Karpas-422 (cell line): ENCODE data around the gene RBBP4. TPM values are rescaled to one million over a fixed set of nuclear protein-coding genes. Genes with fewer than 3 reads are reported as not detected.
"Not testable (repeated sequence)": the region's sequence is repeated elsewhere in the genome, so short reads cannot be mapped to it uniquely, and the experiment has no call there.

Experiments used
- DNase-seq: peaks from one replicate; pipeline ENCODE4 v3.0.0-alpha.2; 2015
- H2AFZ ChIP-seq: fragments of 200-600 bp; sonication (generic); 2 replicates; pipeline ENCODE4 v1.6.1; 2014; ENCODE audit warnings: antibody characterized with exemption, low read length, mixed read lengths
- H3K27ac ChIP-seq: fragments of 200-600 bp; sonication (generic); 2 replicates; pipeline ENCODE4 v1.5.1; 2014; ENCODE audit warnings: mild to moderate bottlenecking, low read length, moderate library complexity
- H3K27me3 ChIP-seq: fragments of 200-600 bp; sonication (generic); 2 replicates; pipeline ENCODE4 v1.6.1; 2014; ENCODE audit warnings: low read length, mixed read lengths
- H3K36me3 ChIP-seq: fragments of 200-600 bp; sonication (generic); 2 replicates; pipeline ENCODE4 v1.6.1; 2014; ENCODE audit warnings: low read length, mixed read lengths; ENCODE audit not compliant: insufficient read depth
- H3K4me1 ChIP-seq: fragments of 200-600 bp; sonication (generic); 2 replicates; pipeline ENCODE4 v1.6.1; 2014; ENCODE audit warnings: mild to moderate bottlenecking, low read length, mixed read lengths
- H3K4me2 ChIP-seq: fragments of 200-600 bp; sonication (generic); 2 replicates; pipeline ENCODE4 v1.6.1; 2014; ENCODE audit warnings: low read length, low read depth, mild to moderate bottlenecking; ENCODE audit not compliant: poor library complexity, severe bottlenecking
- H3K4me3 ChIP-seq: fragments of 200-600 bp; sonication (generic); 2 replicates; pipeline ENCODE4 v1.5.1; 2014; ENCODE audit warnings: mild to moderate bottlenecking, antibody characterized with exemption, low read length, mixed read lengths
- H3K79me2 ChIP-seq: fragments of 200-600 bp; sonication (generic); 2 replicates; pipeline ENCODE4 v1.6.1; 2014; ENCODE audit warnings: mild to moderate bottlenecking, low read length, mixed read lengths
- H3K9ac ChIP-seq: fragments of 200-600 bp; sonication (generic); 2 replicates; pipeline ENCODE4 v1.6.0; 2014; ENCODE audit warnings: low read length
- H3K9me2 ChIP-seq: fragments of 200-600 bp; sonication (generic), shearing (Covaris generic); replicated peaks from 2 replicates; pipeline ENCODE4 v1.6.0; 2014; ENCODE audit warnings: mild to moderate bottlenecking, low read length, moderate library complexity; ENCODE audit not compliant: insufficient read depth
- H3K9me3 ChIP-seq: fragments of 300-700, 200-600 bp; sonication (generic); 2 replicates; pipeline ENCODE4 v1.6.1; 2014; ENCODE audit warnings: low read length, mixed read lengths
- H4K20me1 ChIP-seq: fragments of 200-600 bp; sonication (generic); 2 replicates; pipeline ENCODE4 v1.6.1; 2014; ENCODE audit warnings: mild to moderate bottlenecking, antibody characterized with exemption, low read length, low read depth; ENCODE audit not compliant: insufficient read depth
- total RNA-seq: library from RNA; depleted of rRNA; stranded (reverse); fragments of >200 nt; shearing (Covaris generic); gene quantifications from 2 replicates; pipeline ENCODE4 v1.2.3, GENCODE V29; 2014; ENCODE audit warnings: low replicate concordance

The RBBP4 gene
- total RNA-seq, 1 experiment from 2014 or later, result 258 TPM

DNA sequence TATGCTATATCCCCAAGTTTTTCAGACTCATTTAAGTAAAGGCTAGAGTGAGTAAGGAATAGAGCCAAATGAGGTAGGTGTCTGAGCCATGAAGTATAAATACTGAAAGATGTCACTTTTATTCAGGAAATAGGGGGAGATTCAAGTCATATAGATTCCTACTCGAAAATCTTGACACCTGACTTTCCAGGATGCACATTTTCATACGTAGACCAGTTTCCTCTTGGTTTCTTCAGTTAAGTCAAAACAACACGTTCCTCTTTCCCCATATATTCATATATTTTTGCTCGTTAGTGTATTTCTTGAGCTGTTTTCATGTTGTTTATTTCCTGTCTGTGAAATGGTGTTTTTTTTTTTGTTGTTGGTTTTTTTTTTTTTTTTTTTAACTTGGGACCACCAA is 29.0 kb downstream of the RBBP4 start:
- not testable (repeated sequence) for H2AFZ ChIP-seq, H3K4me3 ChIP-seq, H3K9me2 ChIP-seq, H3K9me3 ChIP-seq, H3K27me3 ChIP-seq, H3K27ac ChIP-seq, H3K4me1 ChIP-seq, H3K4me2 ChIP-seq, H3K79me2 ChIP-seq, DNase-seq, H4K20me1 ChIP-seq, H3K9ac ChIP-seq
- peaks cover 44% of the 10 kb centered on the region for H3K36me3 ChIP-seq

DNA sequence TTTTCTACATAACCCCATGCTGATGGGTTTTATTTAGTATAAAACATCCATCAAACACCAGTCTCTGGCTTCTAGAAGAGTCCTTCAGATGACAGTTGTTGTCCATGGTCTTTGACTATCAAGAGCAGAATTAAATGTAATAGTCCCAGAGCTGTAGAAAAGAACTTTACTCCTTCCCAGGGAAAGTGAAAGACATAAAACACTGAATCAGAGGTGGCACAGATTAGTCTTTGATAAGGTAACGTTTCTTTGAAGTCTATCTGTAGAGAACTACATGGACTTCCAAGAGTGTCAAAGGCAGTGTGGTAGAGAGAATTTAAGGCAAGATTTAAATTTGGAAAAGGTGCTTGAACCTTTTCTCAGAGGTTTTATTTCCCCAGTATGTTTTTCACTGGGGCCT is 29.6 kb downstream of the RBBP4 start:
- Histone ChIP-seq H3K27ac (no peak overlapping the region), H3K36me3 (peaks cover 50% of the 10 kb centered on the region), H3K9me2 (no peaks in the 10 kb centered on the region), H3K27me3 (no peaks in the 10 kb centered on the region), H3K79me2 (no peaks in the 10 kb centered on the region), H3K4me3 (no peak overlapping the region), H3K4me2 (no peak overlapping the region), H3K9me3 (no peaks in the 10 kb centered on the region), H3K4me1 (no peaks in the 10 kb centered on the region), H4K20me1 (no peaks in the 10 kb centered on the region), H3K9ac (no peak overlapping the region), H2AFZ (no peak overlapping the region)
- no peak for DNase-seq

DNA sequence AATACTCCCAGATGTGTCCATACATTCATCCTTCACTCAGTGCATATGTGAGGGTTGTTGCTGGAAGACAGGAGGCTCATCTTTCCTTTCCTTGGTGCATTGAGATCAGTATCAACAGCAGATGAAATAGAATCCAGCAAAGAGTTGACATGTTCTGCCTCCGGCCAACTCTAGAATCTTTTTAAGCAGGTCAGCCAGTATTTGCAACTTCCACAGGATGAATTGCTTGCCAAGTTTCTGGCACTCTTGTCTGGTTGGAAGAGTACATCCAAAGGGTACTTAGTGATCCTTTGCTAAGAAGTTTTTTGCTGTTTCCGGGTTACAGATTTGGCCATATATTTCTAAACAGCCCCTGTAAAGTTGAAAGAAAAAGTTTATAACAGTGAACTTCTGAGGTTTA is 30.5 kb downstream of the RBBP4 start:
- Histone ChIP-seq H3K4me3 (no peak overlapping the region), H2AFZ (no peak overlapping the region), H3K4me2 (no peak overlapping the region), H3K9me3 (no peaks in the 10 kb centered on the region), H3K36me3 (peaks cover 45% of the 10 kb centered on the region), H3K4me1 (no peaks in the 10 kb centered on the region), H4K20me1 (no peaks in the 10 kb centered on the region), H3K9me2 (no peaks in the 10 kb centered on the region), H3K27ac (no peak overlapping the region), H3K27me3 (no peaks in the 10 kb centered on the region), H3K9ac (no peak overlapping the region), H3K79me2 (no peaks in the 10 kb centered on the region)
- no peak for DNase-seq

GRCh38 chr1:32681999-32682398 is 31.0 kb downstream of the RBBP4 start:
- no peak overlapping the region for H2AFZ ChIP-seq
- H3K9me2 ChIP-seq, result no peaks in the 10 kb centered on the region
- DNase-seq, result no peak
- H3K27ac ChIP-seq, result no peak overlapping the region
- H4K20me1 ChIP-seq, result no peaks in the 10 kb centered on the region
- H3K9me3 ChIP-seq, result no peaks in the 10 kb centered on the region
- H3K9ac ChIP-seq, result no peak overlapping the region
- no peak overlapping the region for H3K4me3 ChIP-seq
- H3K79me2 ChIP-seq, result no peaks in the 10 kb centered on the region
- H3K36me3 ChIP-seq, result peaks cover 40% of the 10 kb centered on the region
- no peaks in the 10 kb centered on the region for H3K27me3 ChIP-seq
- no peak overlapping the region for H3K4me2 ChIP-seq
- H3K4me1 ChIP-seq, result no peaks in the 10 kb centered on the region

GRCh38 chr1:32683397-32683796 is 32.4 kb downstream of the RBBP4 start:
- Histone ChIP-seq H3K9me2 (no peaks in the 10 kb centered on the region), H3K9ac (no peak overlapping the region), H3K79me2 (no peaks in the 10 kb centered on the region), H4K20me1 (no peaks in the 10 kb centered on the region), H3K4me2 (no peak overlapping the region), H3K27me3 (no peaks in the 10 kb centered on the region), H2AFZ (no peak overlapping the region), H3K27ac (no peak overlapping the region), H3K4me1 (no peaks in the 10 kb centered on the region), H3K4me3 (no peak overlapping the region), H3K9me3 (no peaks in the 10 kb centered on the region), H3K36me3 (peaks cover 28% of the 10 kb centered on the region)
- DNase-seq, result no peak

- no peaks in the 10 kb centered on the region for H3K9me2 ChIP-seq
- H3K4me3 ChIP-seq, result no peak overlapping the region
- H3K27ac ChIP-seq, result no peak overlapping the region
- no peak overlapping the region for H2AFZ ChIP-seq
- H3K4me1 ChIP-seq, result no peaks in the 10 kb centered on the region
- no peak overlapping the region for H3K9ac ChIP-seq
- no peak overlapping the region for H3K4me2 ChIP-seq
- no peaks in the 10 kb centered on the region for H3K9me3 ChIP-seq
- DNase-seq, result no peak
- H3K27me3 ChIP-seq, result no peaks in the 10 kb centered on the region
- H4K20me1 ChIP-seq, result no peaks in the 10 kb centered on the region
- peaks cover 28% of the 10 kb centered on the region for H3K36me3 ChIP-seq
- no peaks in the 10 kb centered on the region for H3K79me2 ChIP-seq
Observed at GRCh38 chr1:32684167-32684811, 33.3 kb downstream of the RBBP4 start.

- no peak overlapping the region for H3K4me2 ChIP-seq
- H3K27me3 ChIP-seq, result no peaks in the 10 kb centered on the region
- peaks cover 26% of the 10 kb centered on the region for H3K36me3 ChIP-seq
- no peaks in the 10 kb centered on the region for H3K9me3 ChIP-seq
- H4K20me1 ChIP-seq, result no peaks in the 10 kb centered on the region
- no peak for DNase-seq
- H3K27ac ChIP-seq, result no peak overlapping the region
- no peaks in the 10 kb centered on the region for H3K79me2 ChIP-seq
- H3K4me3 ChIP-seq, result no peak overlapping the region
- no peak overlapping the region for H2AFZ ChIP-seq
- no peaks in the 10 kb centered on the region for H3K4me1 ChIP-seq
- H3K9ac ChIP-seq, result no peak overlapping the region
- no peaks in the 10 kb centered on the region for H3K9me2 ChIP-seq
Observed at GRCh38 chr1:32685498-32685897, 34.5 kb downstream of the RBBP4 start.

GRCh38 chr1:32686387-32686786 is 35.4 kb downstream of the RBBP4 start:
- Histone ChIP-seq H3K9ac (no peak overlapping the region), H2AFZ (no peak overlapping the region), H3K4me1 (no peaks in the 10 kb centered on the region), H3K4me2 (no peak overlapping the region), H3K27ac (no peak overlapping the region), H3K79me2 (no peaks in the 10 kb centered on the region), H3K36me3 (peaks cover 17% of the 10 kb centered on the region), H4K20me1 (no peaks in the 10 kb centered on the region), H3K4me3 (no peak overlapping the region), H3K9me3 (no peaks in the 10 kb centered on the region), H3K27me3 (no peaks in the 10 kb centered on the region), H3K9me2 (no peaks in the 10 kb centered on the region)
- no peak for DNase-seq
